Neural cell (in vitro differentiated cells): ENCODE data around the gene IFFO2.

Source experiments
- CTCF ChIP-seq: fragments of 450-650 bp; IDR thresholded peaks from 2 replicates; pipeline ENCODE4 v1.5.1; 2014; ENCODE audit warnings: antibody characterized with exemption, mild to moderate bottlenecking, moderate library complexity; ENCODE audit not compliant: poor library complexity, severe bottlenecking
- EP300 ChIP-seq: fragments of 450-650 bp; conservative IDR thresholded peaks from 2 replicates; pipeline ENCODE4 v1.6.1; 2014; ENCODE audit warnings: antibody characterized with exemption, mild to moderate bottlenecking, moderate library complexity; ENCODE audit not compliant: poor library complexity, severe bottlenecking
- EZH2 ChIP-seq: fragments of 200-600, 300-800 bp; shearing (Covaris generic), sonication (generic); IDR thresholded peaks from 2 replicates; pipeline ENCODE4 v1.6.1; 2014; ENCODE audit warnings: antibody characterized with exemption, low read length, borderline replicate concordance, mild to moderate bottlenecking; ENCODE audit not compliant: insufficient read depth, poor library complexity, severe bottlenecking
- POLR2AphosphoS5 ChIP-seq: IDR thresholded peaks from 2 replicates; pipeline ENCODE4 v1.6.1; 2012
- RAD21 ChIP-seq: fragments of 450-650 bp; conservative IDR thresholded peaks from 2 replicates; pipeline ENCODE4 v1.6.1; 2014; ENCODE audit warnings: antibody characterized with exemption, mild to moderate bottlenecking, moderate library complexity
- SMC3 ChIP-seq: fragments of 450-650 bp; conservative IDR thresholded peaks from 2 replicates; pipeline ENCODE4 v1.6.1; 2014; ENCODE audit warnings: antibody characterized with exemption, mild to moderate bottlenecking, moderate library complexity; ENCODE audit not compliant: poor library complexity
- TAF1 ChIP-seq: IDR thresholded peaks from 2 replicates; pipeline ENCODE4 v1.6.1; 2012; ENCODE audit warnings: low read depth

- TF ChIP-seq EZH2 (no peak), EP300 (no peak), CTCF (no peak), POLR2AphosphoS5 (no peak), TAF1 (no peak), RAD21 (no peak), SMC3 (no peak)
These were observed 33.4 kb downstream of the IFFO2 start for GRCh38 chr1:18922848-18923755.
